GM23338 (cell line): ENCODE measurements around the gene NEDD1. TPM values are rescaled to one million over a fixed set of nuclear protein-coding genes. Genes with fewer than 3 reads are reported as not detected.

Experiments
- ATAC-seq: fragments of 200-7000 bp; cut with Tn5 transposase; 3 replicates; pipeline ENCODE4 v1.9.1; 2020
- DNase-seq: peaks from one replicate; pipeline ENCODE4 v3.0.0-alpha.2; 2015; ENCODE audit warnings: low spot score
- H2AFZ ChIP-seq: fragments of 200-600 bp; sonication (generic); 2 replicates; pipeline ENCODE4 v1.8.0; 2016; ENCODE audit warnings: antibody characterized with exemption, mild to moderate bottlenecking, moderate library complexity
- H3F3A ChIP-seq: fragments of 200-600 bp; sonication (generic); replicated peaks from 2 replicates; pipeline ENCODE4 v1.8.0; 2017; ENCODE audit warnings: antibody characterized with exemption, mixed run types, low read depth
- H3K27ac ChIP-seq: fragments of 200-600 bp; sonication (generic); 2 replicates; pipeline ENCODE4 v1.6.1; 2016; ENCODE audit warnings: low read depth
- H3K27me3 ChIP-seq: fragments of 200-600 bp; sonication (generic); 2 replicates; pipeline ENCODE4 v1.8.0; 2016; ENCODE audit warnings: mild to moderate bottlenecking, mixed run types, moderate library complexity; ENCODE audit not compliant: insufficient read depth
- H3K36me3 ChIP-seq: fragments of 200-600 bp; sonication (generic); 2 replicates; pipeline ENCODE4 v1.8.0; 2016; ENCODE audit warnings: mild to moderate bottlenecking; ENCODE audit not compliant: insufficient read depth
- H3K4me1 ChIP-seq: fragments of 200-600 bp; sonication (generic); 2 replicates; pipeline ENCODE4 v1.8.0; 2016; ENCODE audit warnings: mild to moderate bottlenecking, moderate library complexity; ENCODE audit not compliant: insufficient read depth
- H3K4me2 ChIP-seq: fragments of 200-600 bp; sonication (generic); 2 replicates; pipeline ENCODE4 v1.7.1; 2017; ENCODE audit warnings: mixed run types
- H3K4me3 ChIP-seq: fragments of 200-600 bp; sonication (generic); 2 replicates; pipeline ENCODE4 v1.6.1; 2016; ENCODE audit warnings: mixed run types
- H3K79me2 ChIP-seq: fragments of 200-600 bp; sonication (generic); replicated peaks from 2 replicates; pipeline ENCODE4 v1.8.0; 2017; ENCODE audit warnings: mild to moderate bottlenecking; ENCODE audit not compliant: insufficient read depth
- H3K9me2 ChIP-seq: fragments of 200-600 bp; sonication (generic); 2 replicates; pipeline ENCODE4 v1.8.0; 2017; ENCODE audit not compliant: insufficient read depth
- H4K20me1 ChIP-seq: fragments of 200-600 bp; sonication (generic); replicated peaks from 2 replicates; pipeline ENCODE4 v1.8.0; 2017; ENCODE audit warnings: mild to moderate bottlenecking; ENCODE audit not compliant: insufficient read depth
- H3K27ac Mint-ChIP-seq: 2 replicates; pipeline ENCODE4 v1.8.0; 2020; ENCODE audit warnings: inconsistent platforms, mild to moderate bottlenecking, moderate library complexity, mixed read lengths
- H3K27me3 Mint-ChIP-seq: 3 replicates; pipeline ENCODE4 v1.8.0; 2022; ENCODE audit warnings: low read depth, mild to moderate bottlenecking, moderate library complexity, mixed read lengths, inconsistent platforms; ENCODE audit not compliant: insufficient read depth, poor library complexity
- H3K36me3 Mint-ChIP-seq: 3 replicates; pipeline ENCODE4 v1.8.0; 2021; ENCODE audit warnings: low read depth, mild to moderate bottlenecking, inconsistent platforms, moderate library complexity, mixed read lengths
- H3K4me1 Mint-ChIP-seq: 3 replicates; pipeline ENCODE4 v1.8.0; 2020; ENCODE audit warnings: mild to moderate bottlenecking, inconsistent platforms, mixed read lengths
- H3K4me3 Mint-ChIP-seq: 3 replicates; pipeline ENCODE4 v1.8.0; 2021; ENCODE audit warnings: moderate library complexity, mild to moderate bottlenecking, inconsistent platforms, mixed read lengths
- H3K9me3 Mint-ChIP-seq: 3 replicates; pipeline ENCODE4 v1.8.0; 2020; ENCODE audit warnings: moderate library complexity, mild to moderate bottlenecking, inconsistent platforms, mixed read lengths
- CREB1 ChIP-seq: fragments of 250-450 bp; sonication (Bioruptor Pico); IDR thresholded peaks from 2 replicates; pipeline ENCODE4 v1.5.0; 2020; ENCODE audit warnings: low read depth, mild to moderate bottlenecking, moderate library complexity
- CTCF ChIP-seq, 2 experiments: fragments of 200-600 bp in 1 of 2; sonication (generic) in 1 of 2; conservative IDR thresholded peaks; 2 replicates each; pipeline versions ENCODE4 v1.5.1 to v1.6.1; 2016 to 2017; ENCODE audit warnings: antibody characterized with exemption in 2 of 2, low read depth in 2 of 2, mild to moderate bottlenecking in 2 of 2, moderate library complexity in 1 of 2
- ETS1 ChIP-seq: IDR thresholded peaks from 2 replicates; pipeline ENCODE4 v1.6.1; 2016; ENCODE audit warnings: antibody characterized with exemption
- EZH2 ChIP-seq: fragments of 200-600 bp; sonication (generic); IDR thresholded peaks from one replicate; pipeline ENCODE4 v1.8.0; 2017; ENCODE audit warnings: antibody characterized with exemption, mild to moderate bottlenecking, low read depth; ENCODE audit not compliant: unreplicated experiment
- EZH2phosphoT487 ChIP-seq: fragments of 200-600 bp; sonication (generic); IDR thresholded peaks from one replicate; pipeline ENCODE4 v1.8.1; 2018; ENCODE audit warnings: antibody characterized with exemption; ENCODE audit not compliant: unreplicated experiment
- JUNB ChIP-seq: IDR thresholded peaks from one replicate; pipeline ENCODE4 v1.6.1; 2016; ENCODE audit warnings: antibody characterized with exemption; ENCODE audit not compliant: unreplicated experiment
- NANOG ChIP-seq: IDR thresholded peaks from 2 replicates; pipeline ENCODE4 v1.6.1; 2016; ENCODE audit warnings: antibody characterized with exemption, borderline replicate concordance
- POLR2AphosphoS5 ChIP-seq: IDR thresholded peaks from 2 replicates; pipeline ENCODE4 v1.6.1; 2016; ENCODE audit warnings: antibody characterized with exemption, low read depth
- REST ChIP-seq: IDR thresholded peaks from one replicate; pipeline ENCODE4 v1.6.1; 2018; ENCODE audit warnings: antibody characterized with exemption; ENCODE audit not compliant: unreplicated experiment
- STAT1 ChIP-seq: IDR thresholded peaks from one replicate; pipeline ENCODE4 v1.6.1; 2016; ENCODE audit warnings: antibody characterized with exemption; ENCODE audit not compliant: unreplicated experiment
- ZNF114 ChIP-seq: fragments of 250-450 bp; sonication (Bioruptor Pico); IDR thresholded peaks from 2 replicates; pipeline ENCODE4 v1.5.0; 2020; ENCODE audit warnings: mild to moderate bottlenecking, moderate library complexity
- ZNF331 ChIP-seq: fragments of 250-450 bp; sonication (Bioruptor Pico); IDR thresholded peaks from 2 replicates; pipeline ENCODE4 v1.5.0; 2020; ENCODE audit warnings: low read depth, mild to moderate bottlenecking, moderate library complexity
- ZNF462 ChIP-seq: fragments of 250-450 bp; sonication (Bioruptor Pico); IDR thresholded peaks from 2 replicates; pipeline ENCODE4 v1.5.0; 2020; ENCODE audit warnings: mild to moderate bottlenecking, moderate library complexity
- polyA plus RNA-seq: library from polyadenylated mRNA; unstranded; fragments of >200 nt; fragmentation: Nextera tagmentation; extraction: Ambion mirVana; gene quantifications from 2 replicates; pipeline ENCODE4 v1.2.1, GENCODE V29; 2016
- total RNA-seq: library from RNA; depleted of rRNA; stranded (reverse); fragments of >200 nt; shearing (Covaris generic); gene quantifications from 2 replicates; pipeline ENCODE4 v1.2.3, GENCODE V29; 2014

The NEDD1 gene
- total and polyA plus RNA-seq, 2 experiments from 2014 or later, result 16.0 to 35.8 TPM

- Histone ChIP-seq H3K27ac (no peak overlapping the region), H3K4me1 (peaks cover 10% of the 10 kb centered on the region; the same call in 1 of the 2 replicates), H3K27me3 (no peaks in the 10 kb centered on the region), H4K20me1 (no peaks in the 10 kb centered on the region), H3K4me2 (no peak overlapping the region), H3F3A (no peaks in the 10 kb centered on the region), H2AFZ (no peak overlapping the region), H3K4me3 (no peak overlapping the region), H3K9me2 (peaks cover 7% of the 10 kb centered on the region), H3K36me3 (no peaks in the 10 kb centered on the region), H3K79me2 (no peaks in the 10 kb centered on the region)
- peaks cover 2% of the 10 kb centered on the region for H3K27me3 Mint-ChIP-seq
- no peak overlapping the region for H3K4me3 Mint-ChIP-seq
- peaks cover 21% of the 10 kb centered on the region for H3K9me3 Mint-ChIP-seq
- ATAC-seq (no peak), DNase-seq (no peak)
- no peak for TF ChIP-seq ZNF331 (CRISPR knock-in tag)
- TF ChIP-seq EZH2, result no peak
- no peak for TF ChIP-seq ETS1
- TF ChIP-seq EZH2phosphoT487, result no peak
- TF ChIP-seq NANOG, result no peak
- TF ChIP-seq ZNF462 (CRISPR knock-in tag), result no peak
- TF ChIP-seq CREB1, result no peak
- TF ChIP-seq STAT1, result no peak
- TF ChIP-seq CTCF (conservative IDR thresholded peaks at IDR 0.05; ENCODE audit: low read depth in 2 of 2), result no peak
- TF ChIP-seq POLR2AphosphoS5, result no peak
- TF ChIP-seq JUNB, result no peak
- TF ChIP-seq ZNF114, result no peak
- TF ChIP-seq REST, result no peak
- H3K36me3 Mint-ChIP-seq, result peaks cover 10% of the 10 kb centered on the region
- no peak overlapping the region for H3K27ac Mint-ChIP-seq
- H3K4me1 Mint-ChIP-seq, result peaks cover 13% of the 10 kb centered on the region; the same call in 2 of the 3 replicates
These were observed 48.9 kb upstream of the NEDD1 start for GRCh38 chr12:96858162-96858561.
